ENCODE measurements around the gene EVX2.

EVX2 gene

DNA sequence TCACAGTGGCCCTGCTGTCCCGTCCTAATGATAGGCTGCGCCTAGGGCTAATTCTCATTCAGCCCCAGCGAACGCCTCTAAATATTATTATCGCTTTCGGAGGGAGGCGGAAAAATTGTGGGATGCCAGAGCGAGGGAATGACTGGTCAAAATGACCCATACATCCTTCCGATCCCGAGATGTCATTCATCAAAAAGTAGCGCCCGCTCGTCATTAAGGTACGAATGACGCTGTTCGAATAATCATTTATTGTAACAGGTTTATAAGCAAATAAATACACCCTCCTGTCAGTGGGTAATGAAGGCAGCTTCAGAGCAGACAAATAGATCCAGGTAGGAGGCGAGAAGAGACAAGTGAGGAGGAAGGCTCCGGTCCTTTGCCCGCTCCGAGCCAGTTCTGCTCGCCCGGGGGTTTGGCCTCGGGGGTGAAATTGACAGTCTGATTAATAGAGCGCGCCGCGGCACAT lies at the start of gene EVX2:
TSS of gene EVX2 (minus strand) at position 167 of the 466 bp plus-strand sequence. CDS start 186 bp downstream, outside the sequence.
- no peak for DNase-seq (ENCODE audit: low spot score)

- DNase-seq (ENCODE audit: low spot score): no peak
These were observed 49.6 kb upstream of the EVX2 start for GRCh38 chr2:176133389-176133788.

GRCh38 chr2:176132205-176133171 lies 48.7 kb upstream of the EVX2 start:
- DNase-seq (ENCODE audit: low spot score): no peak

GRCh38 chr2:176131848-176132158 lies 48.0 kb upstream of the EVX2 start:
- no peak for DNase-seq (ENCODE audit: low spot score)

DNA sequence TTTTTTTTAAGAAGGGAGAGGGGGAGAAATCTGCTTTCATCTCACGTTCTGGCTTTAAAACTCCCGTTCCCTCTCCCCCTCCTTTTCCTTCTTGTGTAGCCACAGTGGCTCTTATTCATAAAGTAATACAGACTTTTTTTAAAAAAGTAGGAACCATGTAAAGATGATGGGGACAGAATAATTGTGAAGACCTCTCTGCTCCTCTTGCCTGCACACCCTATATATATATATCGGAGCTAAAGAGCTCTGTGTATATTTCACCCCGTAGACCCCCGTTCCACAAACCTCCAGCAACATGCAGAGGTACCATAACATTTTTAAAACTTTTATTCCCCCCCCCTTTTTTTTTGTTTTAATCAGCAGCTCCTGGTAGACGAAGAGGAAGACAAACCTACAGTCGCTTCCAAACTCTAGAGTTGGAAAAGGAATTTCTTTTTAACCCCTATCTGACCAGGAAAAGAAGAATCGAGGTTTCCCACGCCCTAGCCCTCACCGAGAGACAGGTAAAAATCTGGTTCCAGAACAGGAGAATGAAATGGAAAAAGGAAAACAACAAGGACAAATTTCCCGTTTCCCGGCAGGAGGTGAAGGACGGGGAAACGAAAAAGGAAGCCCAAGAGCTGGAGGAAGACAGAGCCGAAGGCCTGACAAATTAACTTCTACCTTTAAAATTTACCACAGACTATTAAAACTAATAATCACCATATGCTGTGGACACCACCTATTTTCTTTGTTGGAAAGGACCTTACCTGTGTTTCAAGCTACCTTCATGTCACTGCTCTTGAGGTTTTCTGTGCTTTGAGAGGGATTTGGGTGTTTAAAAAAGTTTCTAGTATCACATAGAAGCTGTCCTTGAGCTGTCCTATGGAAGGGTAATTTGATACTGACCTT lies 47.4 kb upstream of the EVX2 start:
- no peak for DNase-seq (ENCODE audit: low spot score)

GRCh38 chr2:176130147-176130956 lies 46.6 kb upstream of the EVX2 start:
- DNase-seq (ENCODE audit: low spot score): no peak

DNA sequence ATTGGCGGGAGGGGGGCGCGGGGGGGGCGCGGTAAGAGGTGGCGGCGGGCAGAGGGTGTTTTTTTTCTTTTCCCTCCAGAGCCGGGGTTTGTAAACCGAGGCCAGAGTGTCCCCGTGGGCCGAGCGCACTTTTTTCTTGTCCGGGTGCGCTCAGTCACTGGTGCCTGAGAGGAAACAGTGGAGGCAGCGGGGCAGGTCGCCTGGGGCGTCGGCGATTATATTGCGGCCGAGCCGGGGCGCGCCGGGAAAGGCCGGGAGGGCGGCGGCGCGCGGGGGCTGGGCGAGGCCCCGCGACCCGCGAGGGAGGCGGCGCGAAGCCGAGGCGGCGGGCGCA lies 46.0 kb upstream of the EVX2 start:
- no peak for DNase-seq (ENCODE audit: low spot score)

DNA sequence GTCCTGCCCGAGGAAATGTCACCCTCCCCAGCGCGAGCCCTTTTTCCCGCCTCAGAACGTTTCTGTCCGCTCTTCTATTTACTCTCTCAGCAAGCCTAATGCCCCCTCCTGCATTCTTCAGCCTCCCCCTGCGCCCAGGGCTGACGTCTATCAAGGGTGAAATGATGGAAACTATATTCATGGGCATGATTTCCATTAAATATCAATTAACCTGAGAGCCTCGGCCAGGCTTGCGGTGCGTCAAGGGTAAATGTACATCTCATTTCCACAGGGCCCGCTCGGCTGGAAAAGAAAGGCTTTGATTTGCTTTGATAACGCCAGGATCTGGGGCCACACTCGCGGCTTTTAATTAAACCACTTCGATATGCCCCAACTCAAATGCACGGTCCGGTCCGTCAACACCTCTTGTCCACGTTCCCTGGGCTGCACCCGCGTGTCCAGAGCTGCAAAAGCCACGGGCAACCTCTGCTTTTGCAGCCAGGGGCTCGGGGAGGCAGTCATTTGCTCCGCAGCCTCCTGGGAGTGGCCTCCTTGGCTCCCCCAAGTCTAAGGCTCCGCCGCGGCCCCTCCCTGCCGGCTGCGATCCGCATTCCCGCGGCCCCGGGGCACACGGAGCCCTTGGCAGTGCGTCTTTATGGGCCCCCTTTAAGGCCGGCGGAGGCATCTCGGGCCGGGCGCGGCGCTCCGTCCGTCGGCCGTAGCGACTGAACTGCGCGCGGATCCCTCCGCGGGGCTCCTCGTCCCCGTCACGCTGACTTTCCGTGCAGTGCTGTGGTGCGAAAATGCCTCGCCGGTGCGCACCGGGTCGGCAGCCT lies 45.4 kb upstream of the EVX2 start, which contains the start of gene HOXD8:
TSS of gene HOXD8 (plus strand) at position 724 of the 815 bp plus-strand sequence. CDS start 662 bp downstream, outside the sequence.
- DNase-seq (ENCODE audit: low spot score): no peak

GRCh38 chr2:176128172-176128981 lies 44.6 kb upstream of the EVX2 start:
- DNase-seq (ENCODE audit: low spot score): no peak

DNA sequence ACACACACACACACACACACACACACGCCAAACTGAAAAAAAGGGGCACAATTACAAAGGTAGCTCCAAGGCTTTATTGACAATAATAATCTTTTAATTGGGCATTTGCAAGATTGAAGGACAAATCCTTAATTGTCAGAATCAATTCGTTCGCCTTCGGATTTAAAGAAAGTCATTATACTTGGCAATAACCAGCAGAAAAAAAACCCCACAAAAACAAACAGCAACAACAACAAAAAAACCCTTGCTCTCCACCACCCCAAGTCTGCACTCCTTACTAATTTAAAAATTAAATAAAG lies 44.0 kb upstream of the EVX2 start:
- DNase-seq (ENCODE audit: low spot score): no peak

DNA sequence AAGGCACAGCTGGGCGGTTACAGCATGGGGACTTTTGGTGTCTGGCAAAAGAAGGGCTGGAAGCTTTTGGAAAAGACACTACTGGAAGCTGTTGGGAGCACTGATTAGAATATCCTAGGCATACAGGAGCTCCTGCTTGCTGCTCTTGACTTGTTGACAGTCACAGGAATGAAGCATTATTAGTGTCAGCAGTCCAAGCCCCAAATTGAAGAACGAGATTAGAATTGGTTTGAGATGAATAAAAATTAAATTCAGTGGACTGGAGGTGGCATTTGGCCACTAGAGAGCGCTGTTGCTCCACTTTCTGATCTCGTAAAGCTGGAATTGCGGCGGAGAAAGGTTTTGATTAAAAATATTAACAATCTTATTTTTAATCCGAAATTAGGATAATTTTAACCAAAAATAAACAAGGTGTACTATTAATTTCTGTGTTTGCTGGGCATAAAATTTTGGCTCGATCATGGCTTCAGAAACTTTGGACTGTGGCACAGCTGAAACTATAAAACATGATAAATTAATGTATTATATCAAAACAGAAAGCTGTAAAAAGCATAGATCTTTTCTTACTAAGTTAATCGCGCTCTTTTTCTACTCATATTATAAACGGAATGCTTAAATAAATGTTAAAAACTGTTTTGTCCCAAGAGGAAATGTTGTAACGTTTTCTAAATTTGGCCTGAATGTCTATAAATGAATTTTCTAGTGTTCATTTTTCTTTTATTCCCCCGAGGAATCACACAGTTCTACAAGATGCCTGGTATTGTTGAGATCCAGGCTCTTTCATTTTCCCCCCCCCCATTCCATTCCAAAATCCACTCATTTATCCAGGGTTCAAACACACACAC lies 43.4 kb upstream of the EVX2 start:
- peak; percentile 66 for DNase-seq (ENCODE audit: low spot score)

DNA sequence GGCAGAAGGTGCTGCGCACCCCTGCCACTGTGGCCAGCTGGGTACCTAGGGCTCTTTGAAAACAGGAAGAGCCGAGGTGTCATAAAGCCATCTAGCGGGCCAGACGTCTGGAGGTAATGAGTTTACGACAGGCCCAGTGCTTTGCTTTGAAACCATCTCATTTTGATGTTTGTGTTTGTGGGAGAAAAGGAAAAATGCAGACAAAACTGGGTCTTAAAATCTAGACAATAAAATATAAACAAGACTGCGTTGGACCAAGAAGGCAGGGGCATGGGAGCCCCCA lies 42.0 kb upstream of the EVX2 start:
- DNase-seq (ENCODE audit: low spot score): no peak

- DNase-seq (ENCODE audit: low spot score): no peak
These were observed 41.4 kb upstream of the EVX2 start for GRCh38 chr2:176124947-176125771.

- DNase-seq (ENCODE audit: low spot score): no peak
These were observed 40.6 kb upstream of the EVX2 start for GRCh38 chr2:176124110-176124946.

DNA sequence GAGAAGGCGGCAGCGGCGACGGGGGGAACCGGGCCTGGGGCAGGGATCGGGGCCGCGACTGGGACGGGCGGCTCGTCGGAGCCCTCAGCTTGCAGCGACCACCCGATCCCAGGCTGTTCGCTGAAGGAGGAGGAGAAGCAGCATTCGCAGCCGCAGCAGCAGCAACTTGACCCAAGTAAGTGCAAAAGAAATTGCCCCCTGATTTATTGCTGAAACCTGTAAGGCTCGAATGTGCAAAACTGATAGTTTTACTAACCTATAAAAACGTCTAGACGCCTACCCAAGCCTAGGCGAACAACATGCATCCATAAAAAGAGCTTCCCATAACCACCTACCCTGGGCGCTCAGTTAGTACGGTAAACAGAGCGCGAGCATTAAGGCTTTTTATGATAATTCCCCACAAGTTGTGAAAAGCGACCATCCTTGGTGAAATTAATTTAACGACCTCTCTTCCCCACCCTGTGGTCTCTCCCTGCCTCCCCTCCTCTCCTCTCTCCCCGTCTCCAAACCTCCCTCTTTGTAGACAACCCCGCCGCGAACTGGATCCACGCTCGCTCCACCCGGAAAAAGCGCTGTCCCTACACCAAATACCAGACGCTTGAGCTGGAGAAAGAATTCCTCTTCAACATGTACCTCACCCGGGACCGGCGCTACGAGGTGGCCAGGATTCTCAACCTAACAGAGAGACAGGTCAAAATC lies 39.8 kb upstream of the EVX2 start:
- no peak for DNase-seq (ENCODE audit: low spot score)

DNA sequence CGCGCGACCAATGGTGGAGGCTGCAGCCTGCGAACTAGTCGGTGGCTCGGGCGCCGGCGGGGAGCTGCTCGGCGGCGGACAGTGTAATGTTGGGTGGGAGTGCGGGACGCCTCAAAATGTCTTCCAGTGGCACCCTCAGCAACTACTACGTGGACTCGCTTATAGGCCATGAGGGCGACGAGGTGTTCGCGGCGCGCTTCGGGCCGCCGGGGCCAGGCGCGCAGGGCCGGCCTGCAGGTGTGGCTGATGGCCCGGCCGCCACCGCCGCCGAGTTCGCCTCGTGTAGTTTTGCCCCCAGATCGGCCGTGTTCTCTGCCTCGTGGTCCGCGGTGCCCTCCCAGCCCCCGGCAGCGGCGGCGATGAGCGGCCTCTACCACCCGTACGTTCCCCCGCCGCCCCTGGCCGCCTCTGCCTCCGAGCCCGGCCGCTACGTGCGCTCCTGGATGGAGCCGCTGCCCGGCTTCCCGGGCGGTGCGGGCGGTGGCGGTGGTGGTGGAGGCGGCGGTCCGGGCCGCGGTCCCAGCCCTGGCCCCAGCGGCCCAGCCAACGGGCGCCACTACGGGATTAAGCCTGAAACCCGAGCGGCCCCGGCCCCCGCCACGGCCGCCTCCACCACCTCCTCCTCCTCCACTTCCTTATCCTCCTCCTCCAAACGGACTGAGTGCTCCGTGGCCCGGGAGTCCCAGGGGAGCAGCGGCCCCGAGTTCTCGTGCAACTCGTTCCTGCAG lies 39.1 kb upstream of the EVX2 start, which contains the start of gene HOXD9:
TSS of gene HOXD9 (plus strand) at position 37 of the 728 bp plus-strand sequence. CDS start at position 87, 50 bp downstream.
- no peak for DNase-seq (ENCODE audit: low spot score)
